ENCODE results near the gene RBM6.

DNA sequence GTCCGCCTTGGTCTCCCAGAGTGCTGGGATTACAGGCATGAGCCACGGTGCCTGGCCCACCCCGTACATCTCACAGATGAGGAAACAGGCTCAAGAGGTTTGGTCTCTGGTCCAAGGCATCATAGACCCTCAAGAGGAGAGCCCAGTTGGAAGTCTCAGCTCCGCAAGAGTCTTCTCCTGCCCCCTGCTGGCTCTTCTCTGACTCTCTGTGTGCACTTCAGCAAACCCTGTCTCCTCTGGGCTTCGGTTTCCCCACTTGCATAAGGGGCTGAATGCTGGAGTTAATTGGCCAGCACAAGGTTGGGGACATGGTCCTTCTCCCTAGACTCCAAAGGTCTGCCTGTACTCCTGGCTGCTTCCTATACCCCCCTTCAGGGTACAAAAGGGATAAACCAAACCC, 40.1 kb upstream of the RBM6 start:
- TF ChIP-seq EZH2 (IDR thresholded peaks at IDR 0.05; ENCODE audit: low read depth, unreplicated experiment), result no peak
- TF ChIP-seq CTCF (conservative IDR thresholded peaks at IDR 0.05; ENCODE audit: low read depth in 2 of 2), result peak; percentile 71 to 87
- no peak for TF ChIP-seq CREB1 (CRISPR knock-in tag; IDR thresholded peaks at IDR 0.05; ENCODE audit: low read depth)
- TF ChIP-seq POLR2AphosphoS5 (IDR thresholded peaks at IDR 0.05; ENCODE audit: low read depth), result no peak
- no peak for TF ChIP-seq EZH2phosphoT487 (IDR thresholded peaks at IDR 0.05; ENCODE audit: unreplicated experiment)
- TF ChIP-seq, protein P1, sequence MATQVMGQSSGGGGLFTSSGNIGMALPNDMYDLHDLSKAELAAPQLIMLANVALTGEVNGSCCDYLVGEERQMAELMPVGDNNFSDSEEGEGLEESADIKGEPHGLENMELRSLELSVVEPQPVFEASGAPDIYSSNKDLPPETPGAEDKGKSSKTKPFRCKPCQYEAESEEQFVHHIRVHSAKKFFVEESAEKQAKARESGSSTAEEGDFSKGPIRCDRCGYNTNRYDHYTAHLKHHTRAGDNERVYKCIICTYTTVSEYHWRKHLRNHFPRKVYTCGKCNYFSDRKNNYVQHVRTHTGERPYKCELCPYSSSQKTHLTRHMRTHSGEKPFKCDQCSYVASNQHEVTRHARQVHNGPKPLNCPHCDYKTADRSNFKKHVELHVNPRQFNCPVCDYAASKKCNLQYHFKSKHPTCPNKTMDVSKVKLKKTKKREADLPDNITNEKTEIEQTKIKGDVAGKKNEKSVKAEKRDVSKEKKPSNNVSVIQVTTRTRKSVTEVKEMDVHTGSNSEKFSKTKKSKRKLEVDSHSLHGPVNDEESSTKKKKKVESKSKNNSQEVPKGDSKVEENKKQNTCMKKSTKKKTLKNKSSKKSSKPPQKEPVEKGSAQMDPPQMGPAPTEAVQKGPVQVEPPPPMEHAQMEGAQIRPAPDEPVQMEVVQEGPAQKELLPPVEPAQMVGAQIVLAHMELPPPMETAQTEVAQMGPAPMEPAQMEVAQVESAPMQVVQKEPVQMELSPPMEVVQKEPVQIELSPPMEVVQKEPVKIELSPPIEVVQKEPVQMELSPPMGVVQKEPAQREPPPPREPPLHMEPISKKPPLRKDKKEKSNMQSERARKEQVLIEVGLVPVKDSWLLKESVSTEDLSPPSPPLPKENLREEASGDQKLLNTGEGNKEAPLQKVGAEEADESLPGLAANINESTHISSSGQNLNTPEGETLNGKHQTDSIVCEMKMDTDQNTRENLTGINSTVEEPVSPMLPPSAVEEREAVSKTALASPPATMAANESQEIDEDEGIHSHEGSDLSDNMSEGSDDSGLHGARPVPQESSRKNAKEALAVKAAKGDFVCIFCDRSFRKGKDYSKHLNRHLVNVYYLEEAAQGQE (IDR thresholded peaks at IDR 0.05; ENCODE audit: unreplicated experiment), result no peak

All from GM23338 (cell line).